GM21529 (cell line): ENCODE data around the gene TMEM131.

ENCODE experiments used
- ATAC-seq: cut with Tn5 transposase; IDR thresholded peaks from one replicate; pipeline ENCODE4 v1.9.1; 2021; ENCODE audit not compliant: unreplicated experiment

Gene TMEM131

GRCh38 chr2:97994476-97994875 lies 1.3 kb downstream of the TMEM131 start:
- ATAC-seq, result no peak

- ATAC-seq, result no peak
Observed at GRCh38 chr2:97993926-97994325, 1.8 kb downstream of the TMEM131 start.

- no peak for ATAC-seq
Observed at GRCh38 chr2:97992836-97993825, 2.6 kb downstream of the TMEM131 start.

- no peak for ATAC-seq
Observed at GRCh38 chr2:97991081-97991856, 4.5 kb downstream of the TMEM131 start.

- ATAC-seq, result no peak
Observed at GRCh38 chr2:97988722-97989121, 7.0 kb downstream of the TMEM131 start.

GRCh38 chr2:97985998-97986397 lies 9.8 kb downstream of the TMEM131 start:
- ATAC-seq, result no peak

GRCh38 chr2:97983698-97984097 lies 12.1 kb downstream of the TMEM131 start:
- no peak for ATAC-seq

GRCh38 chr2:97983134-97983533 lies 12.6 kb downstream of the TMEM131 start:
- ATAC-seq, result no peak

- no peak for ATAC-seq
Observed at GRCh38 chr2:97982621-97983020, 13.1 kb downstream of the TMEM131 start.

GRCh38 chr2:97981961-97982360 lies 13.8 kb downstream of the TMEM131 start:
- ATAC-seq, result no peak

- no peak for ATAC-seq
Observed at GRCh38 chr2:97979904-97980303, 15.8 kb downstream of the TMEM131 start.

- no peak for ATAC-seq
Observed at GRCh38 chr2:97974471-97974870, 21.3 kb downstream of the TMEM131 start.

- ATAC-seq, result no peak
Observed at GRCh38 chr2:97970293-97971060, 25.3 kb downstream of the TMEM131 start.

- no peak for ATAC-seq
Observed at GRCh38 chr2:97969081-97970067, 26.4 kb downstream of the TMEM131 start.

GRCh38 chr2:97967931-97968627 lies 27.7 kb downstream of the TMEM131 start:
- no peak for ATAC-seq

- peak; percentile 22 for ATAC-seq
Observed at GRCh38 chr2:97967216-97967592, 28.5 kb downstream of the TMEM131 start.

- ATAC-seq, result peak; percentile 62
Observed at GRCh38 chr2:97966545-97967215, 29.1 kb downstream of the TMEM131 start.

GRCh38 chr2:97965116-97965515 lies 30.6 kb downstream of the TMEM131 start:
- no peak for ATAC-seq

- no peak for ATAC-seq
Observed at GRCh38 chr2:97963880-97964279, 31.9 kb downstream of the TMEM131 start.
